ENCODE data around the gene TMC3. TPM values are rescaled to one million over a fixed set of nuclear protein-coding genes. Genes with fewer than 3 reads are reported as not detected.
A peak's percentile ranks its signal among the peaks of the same experiment; 100 is the strongest.

Gene TMC3
- polyA plus RNA-seq, 2 of the 4 experiments (the other 2 are of a cell fraction) = not detected

GRCh38 chr15:81297603-81298575 is 76.1 kb downstream of the TMC3 start:
- no peak overlapping the region for H3K27ac ChIP-seq
- 26% methylated on average over 4 of the region's 4 CpGs for WGBS (ENCODE audit: missing lambda C conversion rate)
- H3K9me3 ChIP-seq = no peaks in the 10 kb centered on the region
- peaks cover 16% of the 10 kb centered on the region for H3K4me1 ChIP-seq
- TF ChIP-seq ZC3H11A (IDR thresholded peaks at IDR 0.05) (no peak), ZFP36 (IDR thresholded peaks at IDR 0.05; ENCODE audit: borderline replicate concordance, partially characterized antibody) (no peak), POLR2AphosphoS2 (conservative IDR thresholded peaks at IDR 0.05; ENCODE audit: low read length) (no peak), USF2 (IDR thresholded peaks at IDR 0.05) (no peak), CEBPB (IDR thresholded peaks at IDR 0.05) (no peak), KDM1A (IDR thresholded peaks at IDR 0.05; ENCODE audit: low read depth) (no peak), HMGXB4 (CRISPR knock-in tag; IDR thresholded peaks at IDR 0.05; ENCODE audit: borderline replicate concordance) (no peak), ELK1 (IDR thresholded peaks at IDR 0.05; ENCODE audit: low read depth, low read length) (no peak), ZNF302 (CRISPR knock-in tag; IDR thresholded peaks at IDR 0.05) (no peak), HEYL (CRISPR knock-in tag; IDR thresholded peaks at IDR 0.05) (no peak)
- peak overlapping the region; percentile 26; the same call in 1 of the 3 replicates for H3K4me2 ChIP-seq
- ChIA-PET POLR2A (no interaction called here), CTCF (interaction anchor here (0.9 to 2.1 kb wide), 4 partner anchors 10 to 112 kb away, joined by 3 to 16 read pairs (median 3); no protein-coding TSS in a partner anchor)
- no peak for ATAC-seq
- FAIRE-seq = no peak
- H3K4me3 ChIP-seq = no peak overlapping the region
- no peak for DNase-seq (ENCODE audit: low read depth in 1 of 2, low spot score in 1 of 2)

GRCh38 chr15:81297147-81297572 is 76.9 kb downstream of the TMC3 start:
- H3K4me1 ChIP-seq = peaks cover 16% of the 10 kb centered on the region
- ChIA-PET POLR2A (interaction anchor here (0.6 kb wide), 1 partner anchor 27 kb away, joined by 3 read pairs; the partner anchor contains the start of gene STARD5), CTCF (interaction anchor here (0.9 to 2.6 kb wide), 5 partner anchors 11 to 113 kb away, joined by 3 to 15 read pairs (median 3); no protein-coding TSS in a partner anchor)
- peak overlapping the region; percentile 26; the same call in 1 of the 3 replicates for H3K4me2 ChIP-seq
- WGBS (ENCODE audit: missing lambda C conversion rate) = 10% methylated on average over 3 of the region's 3 CpGs
- DNase-seq (ENCODE audit: low read depth in 1 of 2, low spot score in 1 of 2) (peak in 1 of 2 experiments; percentile 43), ATAC-seq (peak; percentile 64 to 77), FAIRE-seq (no peak)
- H3K9me3 ChIP-seq = no peaks in the 10 kb centered on the region
- TF ChIP-seq CEBPB (IDR thresholded peaks at IDR 0.05) = 0 out of 4 replicates have a peak, but pooled peaks have one; percentile 8 to 27
- TF ChIP-seq NR3C1 (IDR thresholded peaks at IDR 0.05) = no peak
- peak; percentile 35 for TF ChIP-seq FOSL2 (IDR thresholded peaks at IDR 0.05)
- TF ChIP-seq FOSL2 (CRISPR knock-in tag; IDR thresholded peaks at IDR 0.05) = no peak; the same call in 1 of the 2 replicates
- TF ChIP-seq ZFP36 (IDR thresholded peaks at IDR 0.05; ENCODE audit: borderline replicate concordance, partially characterized antibody) = no peak
- no peak for TF ChIP-seq HEYL (CRISPR knock-in tag; IDR thresholded peaks at IDR 0.05)
- H3K27ac ChIP-seq = no peak overlapping the region
- H3K4me3 ChIP-seq = no peak overlapping the region

- POLR2A ChIA-PET = interaction anchor here (0.6 kb wide), 1 partner anchor 27 kb away, joined by 3 read pairs; the partner anchor contains the start of gene STARD5
- H3K4me1 ChIP-seq = peaks cover 16% of the 10 kb centered on the region
- DNase-seq (ENCODE audit: low read depth in 1 of 2, low spot score in 1 of 2) = no peak
- WGBS (ENCODE audit: missing lambda C conversion rate) = 44% methylated on average over 11 of the region's 11 CpGs
- TF ChIP-seq HOXA7 (CRISPR knock-in tag; IDR thresholded peaks at IDR 0.05) = no peak
- TF ChIP-seq RNF2 (IDR thresholded peaks at IDR 0.05; ENCODE audit: borderline replicate concordance, low read depth) = no peak
- TF ChIP-seq MYC (IDR thresholded peaks at IDR 0.05; ENCODE audit: borderline replicate concordance, low read length) = no peak
- TF ChIP-seq BHLHE40 (IDR thresholded peaks at IDR 0.05; ENCODE audit: low read depth, low read length) = no peak
- TF ChIP-seq CTCF (IDR thresholded peaks at IDR 0.05) = no peak
- no peak for TF ChIP-seq SREBF2 (IDR thresholded peaks at IDR 0.05)
- TF ChIP-seq EHMT2 (IDR thresholded peaks at IDR 0.05; ENCODE audit: low read depth) = no peak
- TF ChIP-seq ESRRA (IDR thresholded peaks at IDR 0.05; ENCODE audit: borderline replicate concordance, low read length) = no peak
- H3K9me3 ChIP-seq = no peaks in the 10 kb centered on the region
- no peak for ATAC-seq
- no peak for FAIRE-seq
- H3K27ac ChIP-seq = no peak overlapping the region
- CTCF ChIA-PET = interaction anchor here (0.9 to 2.6 kb wide), 6 partner anchors 12 to 113 kb away, joined by 3 to 15 read pairs (median 3); no protein-coding TSS in a partner anchor
- H3K4me2 ChIP-seq = no peak overlapping the region
- no peak overlapping the region for H3K4me3 ChIP-seq
Observed at GRCh38 chr15:81296673-81297072, 77.3 kb downstream of the TMC3 start.
